Measurements from ENCODE around the gene IL2. TPM values are rescaled to one million over a fixed set of nuclear protein-coding genes. Genes with fewer than 3 reads are reported as not detected.

IL2 gene
- total and polyA plus RNA-seq, 4 donors = 1.4 TPM; not detected in 3

DNA sequence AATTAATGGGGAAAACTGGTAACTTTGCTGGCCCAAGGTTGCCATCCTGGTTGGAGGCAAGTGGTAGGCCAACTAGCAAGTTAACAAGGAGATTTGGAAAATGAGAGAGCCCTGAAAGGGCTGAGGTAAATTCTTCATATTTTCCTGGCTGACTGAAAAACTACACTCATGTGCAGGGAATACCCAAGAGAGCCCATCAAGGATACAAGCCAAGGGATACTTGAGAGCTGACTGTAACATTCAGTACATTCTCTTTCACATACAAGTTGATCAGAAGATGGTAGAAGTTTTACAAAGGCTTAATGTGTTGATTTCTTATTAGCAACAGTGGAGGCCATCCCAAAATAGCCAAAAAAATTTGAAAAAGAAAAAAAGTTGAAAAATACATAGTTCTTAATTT is 33.3 kb downstream of the IL2 start:
- Histone ChIP-seq H3K9me3 (ENCODE audit: control insufficient read depth in 4 of 4, insufficient read depth in 3 of 4, low read length in 3 of 4) (peaks cover 0 to 3% (median 0%) of the 10 kb centered on the region in 4 donors), H3K9ac (ENCODE audit: insufficient read depth in 1 of 2, low read length in 2 of 2) (no peak overlapping the region), H3K27ac (ENCODE audit: low read depth in 1 of 2, low read length in 1 of 2) (no peak overlapping the region), H3K4me1 (ENCODE audit: control insufficient read depth in 5 of 5, insufficient read depth in 5 of 5, low read length in 5 of 5) (no peaks in the 10 kb centered on the region), H3K36me3 (ENCODE audit: control insufficient read depth in 4 of 4, insufficient read depth in 4 of 4, low read length in 4 of 4) (no peaks in the 10 kb centered on the region), H3K4me3 (no peak overlapping the region), H3K27me3 (ENCODE audit: control insufficient read depth in 3 of 3, insufficient read depth in 3 of 3, low read length in 2 of 3) (no peaks in the 10 kb centered on the region)
- no peak for ATAC-seq (ENCODE audit: insufficient read depth, low FRiP score)
- TF ChIP-seq, protein P1, sequence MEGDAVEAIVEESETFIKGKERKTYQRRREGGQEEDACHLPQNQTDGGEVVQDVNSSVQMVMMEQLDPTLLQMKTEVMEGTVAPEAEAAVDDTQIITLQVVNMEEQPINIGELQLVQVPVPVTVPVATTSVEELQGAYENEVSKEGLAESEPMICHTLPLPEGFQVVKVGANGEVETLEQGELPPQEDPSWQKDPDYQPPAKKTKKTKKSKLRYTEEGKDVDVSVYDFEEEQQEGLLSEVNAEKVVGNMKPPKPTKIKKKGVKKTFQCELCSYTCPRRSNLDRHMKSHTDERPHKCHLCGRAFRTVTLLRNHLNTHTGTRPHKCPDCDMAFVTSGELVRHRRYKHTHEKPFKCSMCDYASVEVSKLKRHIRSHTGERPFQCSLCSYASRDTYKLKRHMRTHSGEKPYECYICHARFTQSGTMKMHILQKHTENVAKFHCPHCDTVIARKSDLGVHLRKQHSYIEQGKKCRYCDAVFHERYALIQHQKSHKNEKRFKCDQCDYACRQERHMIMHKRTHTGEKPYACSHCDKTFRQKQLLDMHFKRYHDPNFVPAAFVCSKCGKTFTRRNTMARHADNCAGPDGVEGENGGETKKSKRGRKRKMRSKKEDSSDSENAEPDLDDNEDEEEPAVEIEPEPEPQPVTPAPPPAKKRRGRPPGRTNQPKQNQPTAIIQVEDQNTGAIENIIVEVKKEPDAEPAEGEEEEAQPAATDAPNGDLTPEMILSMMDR (IDR thresholded peaks at IDR 0.05; ENCODE audit: control extremely low read depth, extremely low read depth) = no peak
- no peak for DNase-seq

DNA sequence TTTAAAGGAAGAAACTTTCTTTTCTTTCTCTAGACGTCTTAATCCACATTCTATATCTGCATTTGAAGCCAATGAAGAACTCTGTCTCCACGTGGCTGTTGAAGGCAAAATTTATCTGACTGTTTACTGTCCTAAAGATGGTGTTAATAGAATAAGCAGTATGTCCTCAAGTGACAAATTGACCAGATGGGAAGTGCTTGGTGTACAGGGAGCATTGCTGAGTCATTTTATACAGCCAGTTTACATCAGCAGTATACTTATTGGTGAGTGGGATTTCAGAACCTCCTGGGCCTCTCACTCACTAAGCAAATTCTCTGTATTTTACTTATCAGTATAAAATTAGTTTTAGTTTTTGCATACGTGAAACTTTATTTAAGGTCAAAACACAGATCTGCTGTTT is 44.0 kb downstream of the IL2 start:
- WGBS, 2 donors = 46 to 52% methylated on average over 3 of the region's 3 CpGs
- Histone ChIP-seq H3K4me1 (ENCODE audit: control insufficient read depth in 5 of 5, insufficient read depth in 5 of 5, low read length in 5 of 5) (no peaks in the 10 kb centered on the region), H3K36me3 (ENCODE audit: control insufficient read depth in 4 of 4, insufficient read depth in 4 of 4, low read length in 4 of 4) (no peaks in the 10 kb centered on the region), H3K27ac (ENCODE audit: low read depth in 1 of 2, low read length in 1 of 2) (no peak overlapping the region), H3K9ac (ENCODE audit: insufficient read depth in 1 of 2, low read length in 2 of 2) (no peak overlapping the region), H3K4me3 (no peak overlapping the region), H3K9me3 (ENCODE audit: control insufficient read depth in 4 of 4, insufficient read depth in 3 of 4, low read length in 3 of 4) (no peaks in the 10 kb centered on the region), H3K27me3 (ENCODE audit: control insufficient read depth in 3 of 3, insufficient read depth in 3 of 3, low read length in 2 of 3) (no peaks in the 10 kb centered on the region)
- DNase-seq (no peak), ATAC-seq (ENCODE audit: insufficient read depth, low FRiP score) (no peak)
- TF ChIP-seq, protein P1 (IDR thresholded peaks at IDR 0.05; ENCODE audit: control extremely low read depth, extremely low read depth) = no peak

GRCh38 chr4:122403861-122404260 is 52.7 kb downstream of the IL2 start:
- H3K27me3 ChIP-seq (ENCODE audit: control insufficient read depth in 3 of 3, insufficient read depth in 3 of 3, low read length in 2 of 3) = no peaks in the 10 kb centered on the region
- H3K27ac ChIP-seq (ENCODE audit: low read depth in 1 of 2, low read length in 1 of 2) = no peak overlapping the region
- ATAC-seq (ENCODE audit: insufficient read depth, low FRiP score) (no peak), DNase-seq (no peak)
- WGBS, 2 donors = 61 to 62% methylated on average over 3 of the region's 3 CpGs
- H3K9ac ChIP-seq (ENCODE audit: insufficient read depth in 1 of 2, low read length in 2 of 2) = no peak overlapping the region
- H3K4me1 ChIP-seq (ENCODE audit: control insufficient read depth in 5 of 5, insufficient read depth in 5 of 5, low read length in 5 of 5) = no peaks in the 10 kb centered on the region
- no peak overlapping the region for H3K4me3 ChIP-seq
- H3K36me3 ChIP-seq (ENCODE audit: control insufficient read depth in 4 of 4, insufficient read depth in 4 of 4, low read length in 4 of 4) = no peaks in the 10 kb centered on the region
- TF ChIP-seq, protein P1 (IDR thresholded peaks at IDR 0.05; ENCODE audit: control extremely low read depth, extremely low read depth) = no peak
- H3K9me3 ChIP-seq (ENCODE audit: control insufficient read depth in 4 of 4, insufficient read depth in 3 of 4, low read length in 3 of 4) = peaks cover 0 to 6% (median 0%) of the 10 kb centered on the region in 4 donors

Other genes with a start within 250 kb of the IL2 start
- not detected for gene ADAD1, start 77.7 kb downstream of the IL2 start, total RNA-seq
- not detected for gene ADAD1, start 77.7 kb downstream of the IL2 start, polyA plus RNA-seq
- gene IL21, start 164.3 kb upstream of the IL2 start, total RNA-seq = under 1 TPM in 1 of 2 donors, not detected in 1; 0.26 TPM
- under 1 TPM in 1 of 2 donors, not detected in 1; 0.02 TPM for gene IL21, start 164.3 kb upstream of the IL2 start, polyA plus RNA-seq

Measured in lung (tissue), 12 donors.